ENCODE data around the gene TBX21. TPM values are rescaled to one million over a fixed set of nuclear protein-coding genes. Genes with fewer than 3 reads are reported as not detected.
A peak's percentile ranks its signal among the peaks of the same experiment; 100 is the strongest.

The TBX21 gene
- total RNA-seq, 1 donor from 2014 or later = not detected

GRCh38 chr17:47774331-47774730, 41.3 kb downstream of the TBX21 start:
- Mint-ChIP-seq H3K36me3 (ENCODE audit: unreplicated experiment) (peaks cover 4% of the 10 kb centered on the region), H3K27ac (ENCODE audit: unreplicated experiment) (no peak overlapping the region), H3K27me3 (ENCODE audit: unreplicated experiment) (peaks cover 14% of the 10 kb centered on the region), H3K4me1 (ENCODE audit: low read depth, unreplicated experiment) (no peaks in the 10 kb centered on the region), H3K9me3 (ENCODE audit: unreplicated experiment) (peaks cover 2% of the 10 kb centered on the region), H3K4me3 (ENCODE audit: unreplicated experiment) (no peak overlapping the region)
- no peak for TF ChIP-seq CTCF (IDR thresholded peaks at IDR 0.05; ENCODE audit: partially characterized antibody, unreplicated experiment)
- DNase-seq = no peak

- peaks cover 2% of the 10 kb centered on the region for H3K9me3 Mint-ChIP-seq (ENCODE audit: unreplicated experiment)
- no peaks in the 10 kb centered on the region for H3K4me1 Mint-ChIP-seq (ENCODE audit: low read depth, unreplicated experiment)
- H3K36me3 Mint-ChIP-seq (ENCODE audit: unreplicated experiment) = peaks cover 4% of the 10 kb centered on the region
- DNase-seq = no peak
- no peak for TF ChIP-seq CTCF (IDR thresholded peaks at IDR 0.05; ENCODE audit: partially characterized antibody, unreplicated experiment)
- H3K4me3 Mint-ChIP-seq (ENCODE audit: unreplicated experiment) = no peak overlapping the region
- no peak overlapping the region for H3K27ac Mint-ChIP-seq (ENCODE audit: unreplicated experiment)
- H3K27me3 Mint-ChIP-seq (ENCODE audit: unreplicated experiment) = peaks cover 14% of the 10 kb centered on the region
These were observed 42.0 kb downstream of the TBX21 start for GRCh38 chr17:47774987-47775580.

DNA sequence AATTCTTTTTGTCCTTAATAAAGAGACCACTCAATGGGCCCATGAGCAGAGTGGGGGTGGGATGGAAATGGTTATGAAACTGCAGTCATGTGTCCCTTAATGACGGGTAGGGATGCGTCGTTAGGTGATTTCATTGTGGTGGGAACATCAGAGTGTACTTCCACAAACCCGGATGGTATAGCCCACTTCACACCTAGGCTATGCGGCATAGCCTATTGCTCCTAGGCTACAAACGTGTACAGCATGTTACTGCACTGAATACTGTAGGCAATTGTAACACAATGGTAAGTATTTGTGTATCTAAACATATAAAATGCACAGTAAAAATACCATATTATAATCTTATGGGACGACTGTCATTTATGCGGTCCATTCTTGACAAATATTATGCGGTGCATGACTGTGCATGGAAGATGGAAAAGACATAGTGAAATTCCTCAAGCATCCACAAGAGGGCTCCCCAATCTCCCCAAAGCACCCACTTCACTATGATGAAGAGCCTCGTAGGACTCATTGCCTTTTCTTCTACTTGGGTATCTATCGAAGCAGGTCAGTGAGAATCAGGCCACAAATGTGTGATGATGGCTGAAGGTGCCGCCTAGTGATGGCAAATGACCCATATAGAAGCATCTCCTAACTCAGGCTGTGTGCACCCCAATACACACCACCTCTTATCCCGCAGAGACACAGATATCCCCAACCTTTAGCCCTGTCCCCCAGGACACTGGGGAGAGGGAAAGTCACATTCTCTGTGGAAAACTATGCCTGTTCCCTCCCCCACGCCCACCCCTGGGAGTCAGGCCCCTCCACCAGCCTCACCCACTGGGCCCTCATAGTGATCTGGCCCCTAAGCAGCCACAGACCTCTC, 43.5 kb downstream of the TBX21 start:
- H3K9me3 Mint-ChIP-seq (ENCODE audit: unreplicated experiment) = no peaks in the 10 kb centered on the region
- no peak overlapping the region for H3K4me3 Mint-ChIP-seq (ENCODE audit: unreplicated experiment)
- no peaks in the 10 kb centered on the region for H3K4me1 Mint-ChIP-seq (ENCODE audit: low read depth, unreplicated experiment)
- peak; percentile 79 for TF ChIP-seq CTCF (IDR thresholded peaks at IDR 0.05; ENCODE audit: partially characterized antibody, unreplicated experiment)
- no peak overlapping the region for H3K27ac Mint-ChIP-seq (ENCODE audit: unreplicated experiment)
- no peak for DNase-seq
- peaks cover 14% of the 10 kb centered on the region for H3K27me3 Mint-ChIP-seq (ENCODE audit: unreplicated experiment)
- H3K36me3 Mint-ChIP-seq (ENCODE audit: unreplicated experiment) = no peaks in the 10 kb centered on the region

DNA sequence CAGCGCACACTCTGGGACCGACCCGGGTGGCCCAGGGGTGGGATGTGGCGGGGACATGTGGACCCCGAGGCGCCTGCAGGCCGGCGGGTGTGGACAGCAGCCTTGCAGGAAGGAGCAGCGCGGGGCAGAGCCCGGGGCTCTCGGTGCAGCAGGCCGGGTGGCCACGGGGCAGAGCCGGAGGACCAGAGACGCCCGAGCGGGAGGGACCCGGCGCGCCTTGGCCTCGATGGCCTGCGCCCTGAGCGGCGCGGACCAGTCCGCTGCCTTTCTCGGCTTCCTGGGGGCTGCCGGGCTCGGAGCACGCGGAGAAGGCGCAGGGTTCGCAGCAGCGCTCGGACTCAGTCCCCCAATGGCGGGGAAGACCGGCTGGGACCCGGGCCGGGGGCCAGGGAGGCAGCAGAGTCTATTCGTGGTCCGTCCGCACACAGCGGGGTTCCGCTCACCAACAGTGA, 45.2 kb downstream of the TBX21 start:
- H3K27me3 Mint-ChIP-seq (ENCODE audit: unreplicated experiment) = peaks cover 14% of the 10 kb centered on the region
- H3K27ac Mint-ChIP-seq (ENCODE audit: unreplicated experiment) = no peak overlapping the region
- no peak overlapping the region for H3K4me3 Mint-ChIP-seq (ENCODE audit: unreplicated experiment)
- H3K36me3 Mint-ChIP-seq (ENCODE audit: unreplicated experiment) = no peaks in the 10 kb centered on the region
- no peaks in the 10 kb centered on the region for H3K4me1 Mint-ChIP-seq (ENCODE audit: low read depth, unreplicated experiment)
- no peak for DNase-seq
- no peaks in the 10 kb centered on the region for H3K9me3 Mint-ChIP-seq (ENCODE audit: unreplicated experiment)
- no peak for TF ChIP-seq CTCF (IDR thresholded peaks at IDR 0.05; ENCODE audit: partially characterized antibody, unreplicated experiment)

GRCh38 chr17:47781397-47781796, 48.4 kb downstream of the TBX21 start:
- DNase-seq = no peak
- Mint-ChIP-seq H3K27ac (ENCODE audit: unreplicated experiment) (no peak overlapping the region), H3K4me3 (ENCODE audit: unreplicated experiment) (no peak overlapping the region), H3K9me3 (ENCODE audit: unreplicated experiment) (no peaks in the 10 kb centered on the region), H3K27me3 (ENCODE audit: unreplicated experiment) (peaks cover 7% of the 10 kb centered on the region), H3K36me3 (ENCODE audit: unreplicated experiment) (peaks cover 6% of the 10 kb centered on the region), H3K4me1 (ENCODE audit: low read depth, unreplicated experiment) (no peaks in the 10 kb centered on the region)
- TF ChIP-seq CTCF (IDR thresholded peaks at IDR 0.05; ENCODE audit: partially characterized antibody, unreplicated experiment) = no peak

Data from glutamatergic neuron (in vitro differentiated cells).